NCI-H1417 treated with DMSO at 0.1 percent for 48 hours (cell line): ENCODE results near the gene PPP3R1.

Experiments
- DNase-seq: peaks from one replicate; lab custom pipeline; 2025; lab: John Stamatoyannopoulos, UW

Gene PPP3R1

DNA sequence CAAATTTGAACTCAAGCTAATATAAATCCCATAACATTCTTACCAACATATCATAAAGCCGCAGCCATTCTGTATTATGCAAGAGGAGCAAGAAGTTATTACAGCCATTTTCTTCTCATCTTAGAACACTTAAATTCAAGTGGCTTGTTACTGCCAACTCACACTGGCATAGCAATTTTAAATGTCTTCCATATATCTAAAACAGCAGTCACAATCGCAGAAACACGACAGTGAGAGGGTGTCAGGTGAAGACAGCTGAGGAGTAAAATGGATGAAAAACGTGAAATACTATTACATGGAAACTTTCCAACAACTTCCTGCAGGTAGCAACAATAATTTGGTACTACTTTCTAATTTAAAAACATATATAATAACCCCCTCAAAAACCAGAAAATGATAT is 17.9 kb downstream of the PPP3R1 start:
- no peak for DNase-seq

GRCh38 chr2:68231061-68231372 is 21.3 kb downstream of the PPP3R1 start:
- DNase-seq = no peak

GRCh38 chr2:68230241-68231060 is 21.9 kb downstream of the PPP3R1 start:
- DNase-seq = no peak

- no peak for DNase-seq
These were observed 25.5 kb downstream of the PPP3R1 start for GRCh38 chr2:68226794-68227193.

GRCh38 chr2:68225119-68225632 is 27.2 kb downstream of the PPP3R1 start:
- DNase-seq = peak; percentile 21

DNA sequence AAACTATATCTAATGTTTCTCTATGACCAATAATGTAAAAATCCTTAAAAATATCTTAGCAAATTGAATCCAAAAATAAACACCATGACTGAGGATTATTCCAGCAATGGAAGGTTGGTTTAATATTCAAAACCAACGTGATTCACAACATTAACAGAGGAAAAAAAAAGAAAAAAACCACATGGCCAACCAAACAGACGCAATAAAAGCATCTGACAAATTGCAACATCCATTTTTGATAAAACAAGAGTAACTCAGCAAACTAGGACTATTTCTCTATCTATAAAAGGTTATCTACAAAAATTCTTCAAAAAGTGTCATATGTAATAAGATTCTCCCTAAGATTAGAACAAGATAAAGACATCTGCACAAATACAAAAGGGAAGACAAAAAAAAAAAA is 28.9 kb downstream of the PPP3R1 start:
- no peak for DNase-seq

DNA sequence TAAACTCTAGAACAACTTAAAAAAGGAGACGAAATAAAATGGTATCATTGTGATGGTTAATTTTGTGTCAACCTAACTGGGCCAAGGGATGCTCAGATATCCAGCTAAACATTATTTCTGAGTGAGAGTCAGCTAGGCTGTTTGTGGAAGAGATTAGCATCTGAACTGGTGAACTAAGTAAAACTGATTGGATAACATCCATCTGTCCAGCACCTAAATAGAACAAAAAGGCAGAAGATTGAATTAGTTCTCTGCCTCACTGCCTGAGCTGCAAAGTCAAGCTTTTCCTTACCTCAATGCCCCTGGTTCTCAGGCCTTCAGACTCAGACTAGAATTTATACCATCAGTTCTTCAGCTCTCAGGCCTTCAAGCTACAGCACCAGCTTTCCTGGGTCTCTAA is 30.0 kb downstream of the PPP3R1 start:
- no peak for DNase-seq

- DNase-seq = no peak
These were observed 33.9 kb downstream of the PPP3R1 start for GRCh38 chr2:68218343-68218901.

- DNase-seq = no peak
These were observed 34.6 kb downstream of the PPP3R1 start for GRCh38 chr2:68217729-68218128.

- no peak for DNase-seq
These were observed 35.6 kb downstream of the PPP3R1 start for GRCh38 chr2:68216454-68217310.

- no peak for DNase-seq
These were observed 38.0 kb downstream of the PPP3R1 start for GRCh38 chr2:68214381-68214780.

GRCh38 chr2:68206793-68207192 is 45.5 kb downstream of the PPP3R1 start:
- DNase-seq = no peak

DNA sequence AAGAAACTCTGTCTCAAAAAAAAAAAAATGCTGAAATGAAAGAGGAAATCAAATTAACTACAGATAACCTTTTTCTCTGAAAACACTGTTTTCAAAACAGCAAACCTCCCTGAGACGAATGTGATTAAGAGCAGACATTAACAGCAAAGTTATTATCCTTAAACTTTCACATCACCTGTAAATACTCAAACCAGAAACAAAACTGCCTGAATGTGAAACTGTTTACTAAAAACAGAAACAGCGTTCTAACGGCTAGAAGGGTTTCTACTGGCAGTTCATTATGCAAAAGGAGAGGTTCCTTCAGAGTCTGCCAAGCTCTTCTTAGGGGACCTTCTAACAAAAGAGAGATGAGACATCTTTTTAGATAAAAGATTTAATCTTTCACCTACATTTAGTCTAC is 48.7 kb downstream of the PPP3R1 start:
- DNase-seq = no peak

GRCh38 chr2:68200157-68200787 is 52.1 kb downstream of the PPP3R1 start:
- DNase-seq = no peak

- DNase-seq = no peak
These were observed 56.1 kb downstream of the PPP3R1 start for GRCh38 chr2:68196120-68196716.

DNA sequence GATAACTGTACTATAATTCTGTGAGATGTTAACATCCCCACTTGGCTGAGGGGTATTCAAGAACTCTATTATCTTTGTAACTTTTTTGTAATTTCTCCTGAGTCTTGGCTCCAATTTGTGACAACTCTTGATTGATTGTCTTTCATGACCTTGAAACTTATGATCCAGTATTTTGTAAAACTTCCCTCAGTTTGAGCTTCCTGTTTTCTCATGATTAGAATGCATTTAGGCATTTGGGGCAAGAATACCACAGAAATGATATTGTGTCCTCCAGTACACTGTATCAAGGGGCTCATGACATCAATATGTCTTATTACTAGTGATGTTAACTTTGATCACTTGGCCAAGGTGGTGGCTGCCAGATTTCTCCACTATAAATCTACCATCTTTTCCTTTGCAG is 57.2 kb downstream of the PPP3R1 start:
- DNase-seq = no peak

- no peak for DNase-seq
These were observed 58.5 kb downstream of the PPP3R1 start for GRCh38 chr2:68193787-68194372.

GRCh38 chr2:68193144-68193543 is 59.2 kb downstream of the PPP3R1 start:
- no peak for DNase-seq

- no peak for DNase-seq
These were observed 61.2 kb downstream of the PPP3R1 start for GRCh38 chr2:68190991-68191731.

GRCh38 chr2:68189991-68190784 is 62.1 kb downstream of the PPP3R1 start:
- DNase-seq = no peak
